ENCODE results near the gene RERE. TPM values are rescaled to one million over a fixed set of nuclear protein-coding genes. Genes with fewer than 3 reads are reported as not detected.

RERE gene
- total and polyA plus RNA-seq, 4 donors = 26.8 to 133 (median 82.7) TPM

GRCh38 chr1:8652467-8653046 lies 164.9 kb downstream of the RERE start:
- Histone ChIP-seq H3K27ac (ENCODE audit: low read depth in 1 of 2, low read length in 2 of 2) (no peak overlapping the region), H3K27me3 (ENCODE audit: control insufficient read depth in 1 of 2, insufficient read depth in 2 of 2, low read length in 1 of 2) (no peaks in the 10 kb centered on the region), H3K4me3 (ENCODE audit: low read length in 2 of 2) (no peak overlapping the region), H3K36me3 (ENCODE audit: control insufficient read depth in 1 of 2, insufficient read depth in 2 of 2, low read length in 1 of 2) (no peaks in the 10 kb centered on the region), H3K4me1 (ENCODE audit: control insufficient read depth in 1 of 2, insufficient read depth in 2 of 2, low read length in 2 of 2) (no peaks in the 10 kb centered on the region), H3K9me3 (ENCODE audit: control insufficient read depth, low read length) (no peaks in the 10 kb centered on the region)
- ATAC-seq (ENCODE audit: low FRiP score) = no peak
- intact Hi-C loops (cut with DNase I) = no loop called here
- WGBS, 2 donors = 72 to 76% methylated on average over 7 of the region's 7 CpGs
- DNase-seq = no peak

GRCh38 chr1:8651962-8652361 lies 165.5 kb downstream of the RERE start:
- Histone ChIP-seq H3K27me3 (ENCODE audit: control insufficient read depth in 1 of 2, insufficient read depth in 2 of 2, low read length in 1 of 2) (no peaks in the 10 kb centered on the region), H3K9me3 (ENCODE audit: control insufficient read depth, low read length) (no peaks in the 10 kb centered on the region), H3K4me1 (ENCODE audit: control insufficient read depth in 1 of 2, insufficient read depth in 2 of 2, low read length in 2 of 2) (no peaks in the 10 kb centered on the region), H3K27ac (ENCODE audit: low read depth in 1 of 2, low read length in 2 of 2) (no peak overlapping the region), H3K36me3 (ENCODE audit: control insufficient read depth in 1 of 2, insufficient read depth in 2 of 2, low read length in 1 of 2) (no peaks in the 10 kb centered on the region), H3K4me3 (ENCODE audit: low read length in 2 of 2) (no peak overlapping the region)
- no peak for DNase-seq
- ATAC-seq (ENCODE audit: low FRiP score) = no peak
- WGBS, 2 donors = 88 to 90% methylated on average over 2 of the region's 2 CpGs
- intact Hi-C loops (cut with DNase I) = no loop called here

GRCh38 chr1:8651236-8651890 lies 166.1 kb downstream of the RERE start:
- ATAC-seq (ENCODE audit: low FRiP score) (no peak), DNase-seq (no peak)
- Histone ChIP-seq H3K4me3 (ENCODE audit: low read length in 2 of 2) (no peak overlapping the region), H3K27me3 (ENCODE audit: control insufficient read depth in 1 of 2, insufficient read depth in 2 of 2, low read length in 1 of 2) (no peaks in the 10 kb centered on the region), H3K27ac (ENCODE audit: low read depth in 1 of 2, low read length in 2 of 2) (no peak overlapping the region), H3K36me3 (ENCODE audit: control insufficient read depth in 1 of 2, insufficient read depth in 2 of 2, low read length in 1 of 2) (no peaks in the 10 kb centered on the region), H3K4me1 (ENCODE audit: control insufficient read depth in 1 of 2, insufficient read depth in 2 of 2, low read length in 2 of 2) (no peaks in the 10 kb centered on the region), H3K9me3 (ENCODE audit: control insufficient read depth, low read length) (no peaks in the 10 kb centered on the region)
- 94% methylated on average over 3 of the region's 3 CpGs for WGBS, 2 donors
- intact Hi-C loops (cut with DNase I) = no loop called here

GRCh38 chr1:8649875-8650274 lies 167.6 kb downstream of the RERE start:
- intact Hi-C loops (cut with DNase I) = no loop called here
- H3K27me3 ChIP-seq (ENCODE audit: control insufficient read depth in 1 of 2, insufficient read depth in 2 of 2, low read length in 1 of 2) = no peaks in the 10 kb centered on the region
- H3K4me1 ChIP-seq (ENCODE audit: control insufficient read depth in 1 of 2, insufficient read depth in 2 of 2, low read length in 2 of 2) = no peaks in the 10 kb centered on the region
- no peaks in the 10 kb centered on the region for H3K9me3 ChIP-seq (ENCODE audit: control insufficient read depth, low read length)
- WGBS, 2 donors = 96 to 97% methylated on average over 6 of the region's 6 CpGs
- no peaks in the 10 kb centered on the region for H3K36me3 ChIP-seq (ENCODE audit: control insufficient read depth in 1 of 2, insufficient read depth in 2 of 2, low read length in 1 of 2)
- no peak for DNase-seq
- ATAC-seq (ENCODE audit: low FRiP score) = no peak
- no peak overlapping the region for H3K4me3 ChIP-seq (ENCODE audit: low read length in 2 of 2)
- no peak overlapping the region for H3K27ac ChIP-seq (ENCODE audit: low read depth in 1 of 2, low read length in 2 of 2)

- ATAC-seq (ENCODE audit: low FRiP score) = no peak
- Histone ChIP-seq H3K27me3 (ENCODE audit: control insufficient read depth in 1 of 2, insufficient read depth in 2 of 2, low read length in 1 of 2) (no peaks in the 10 kb centered on the region), H3K9me3 (ENCODE audit: control insufficient read depth, low read length) (no peaks in the 10 kb centered on the region), H3K4me3 (ENCODE audit: low read length in 2 of 2) (no peak overlapping the region), H3K4me1 (ENCODE audit: control insufficient read depth in 1 of 2, insufficient read depth in 2 of 2, low read length in 2 of 2) (no peaks in the 10 kb centered on the region), H3K27ac (ENCODE audit: low read depth in 1 of 2, low read length in 2 of 2) (no peak overlapping the region), H3K36me3 (ENCODE audit: control insufficient read depth in 1 of 2, insufficient read depth in 2 of 2, low read length in 1 of 2) (no peaks in the 10 kb centered on the region)
- DNase-seq = no peak
- intact Hi-C loops (cut with DNase I) = no loop called here
- 79 to 88% methylated on average over 1 of the region's 1 CpG for WGBS, 2 donors
These were observed 168.4 kb downstream of the RERE start for GRCh38 chr1:8649027-8649426.

GRCh38 chr1:8646996-8647395 lies 170.4 kb downstream of the RERE start:
- intact Hi-C loops (cut with DNase I) = no loop called here
- Histone ChIP-seq H3K27ac (ENCODE audit: low read depth in 1 of 2, low read length in 2 of 2) (no peak overlapping the region), H3K27me3 (ENCODE audit: control insufficient read depth in 1 of 2, insufficient read depth in 2 of 2, low read length in 1 of 2) (no peaks in the 10 kb centered on the region), H3K4me1 (ENCODE audit: control insufficient read depth in 1 of 2, insufficient read depth in 2 of 2, low read length in 2 of 2) (no peaks in the 10 kb centered on the region), H3K36me3 (ENCODE audit: control insufficient read depth in 1 of 2, insufficient read depth in 2 of 2, low read length in 1 of 2) (no peaks in the 10 kb centered on the region), H3K4me3 (ENCODE audit: low read length in 2 of 2) (no peak overlapping the region), H3K9me3 (ENCODE audit: control insufficient read depth, low read length) (no peaks in the 10 kb centered on the region)
- DNase-seq = no peak
- no peak for ATAC-seq (ENCODE audit: low FRiP score)
- WGBS, 2 donors = 91 to 92% methylated on average over 3 of the region's 3 CpGs

- no peaks in the 10 kb centered on the region for H3K9me3 ChIP-seq (ENCODE audit: control insufficient read depth, low read length)
- no peak for DNase-seq
- H3K27ac ChIP-seq (ENCODE audit: low read depth in 1 of 2, low read length in 2 of 2) = no peak overlapping the region
- no peak for ATAC-seq (ENCODE audit: low FRiP score)
- H3K27me3 ChIP-seq (ENCODE audit: control insufficient read depth in 1 of 2, insufficient read depth in 2 of 2, low read length in 1 of 2) = no peaks in the 10 kb centered on the region
- intact Hi-C loops (cut with DNase I) = no loop called here
- WGBS, 2 donors = 90 to 96% methylated on average over 6 of the region's 6 CpGs
- no peaks in the 10 kb centered on the region for H3K36me3 ChIP-seq (ENCODE audit: control insufficient read depth in 1 of 2, insufficient read depth in 2 of 2, low read length in 1 of 2)
- no peak overlapping the region for H3K4me3 ChIP-seq (ENCODE audit: low read length in 2 of 2)
- H3K4me1 ChIP-seq (ENCODE audit: control insufficient read depth in 1 of 2, insufficient read depth in 2 of 2, low read length in 2 of 2) = no peaks in the 10 kb centered on the region
These were observed 171.3 kb downstream of the RERE start for GRCh38 chr1:8646189-8646588.

GRCh38 chr1:8643542-8644536 lies 173.6 kb downstream of the RERE start:
- Histone ChIP-seq H3K4me3 (ENCODE audit: low read length in 2 of 2) (no peak overlapping the region), H3K4me1 (ENCODE audit: control insufficient read depth in 1 of 2, insufficient read depth in 2 of 2, low read length in 2 of 2) (no peaks in the 10 kb centered on the region), H3K27me3 (ENCODE audit: control insufficient read depth in 1 of 2, insufficient read depth in 2 of 2, low read length in 1 of 2) (no peaks in the 10 kb centered on the region), H3K36me3 (ENCODE audit: control insufficient read depth in 1 of 2, insufficient read depth in 2 of 2, low read length in 1 of 2) (no peaks in the 10 kb centered on the region), H3K9me3 (ENCODE audit: control insufficient read depth, low read length) (no peaks in the 10 kb centered on the region), H3K27ac (ENCODE audit: low read depth in 1 of 2, low read length in 2 of 2) (no peak overlapping the region)
- 95 to 98% methylated on average over 6 of the region's 6 CpGs for WGBS, 2 donors
- intact Hi-C loops (cut with DNase I) = no loop called here
- ATAC-seq (ENCODE audit: low FRiP score) = no peak
- DNase-seq = no peak
